ENCODE data around the gene SLC9A7. TPM values are rescaled to one million over a fixed set of nuclear protein-coding genes. Genes with fewer than 3 reads are reported as not detected.

The SLC9A7 gene
- total RNA-seq, 1 donor from 2014 or later = 3.5 TPM

GRCh38 chrX:46637938-46638337, 121.0 kb downstream of the SLC9A7 start:
- no peaks in the 10 kb centered on the region for H4K20me1 ChIP-seq (ENCODE audit: low read depth)
- no peaks in the 10 kb centered on the region for H3F3A ChIP-seq (ENCODE audit: low read depth)
- Mint-ChIP-seq H3K27me3 (ENCODE audit: insufficient read depth, low read depth) (peaks cover 2% of the 10 kb centered on the region), H3K36me3 (peaks cover 2% of the 10 kb centered on the region), H3K27ac (no peak overlapping the region), H3K4me1 (no peaks in the 10 kb centered on the region), H3K4me3 (no peak overlapping the region), H3K9me3 (peaks cover 3% of the 10 kb centered on the region)
- no peaks in the 10 kb centered on the region for H3K27me3 ChIP-seq
- no peak for DNase-seq (ENCODE audit: low spot score)
- H3K36me3 ChIP-seq = no peaks in the 10 kb centered on the region
- no peaks in the 10 kb centered on the region for H3K4me1 ChIP-seq
- no peak overlapping the region for H3K9ac ChIP-seq
- H2AFZ ChIP-seq (replicated peaks) = no peak overlapping the region
- H3K79me2 ChIP-seq (ENCODE audit: low read depth) = no peaks in the 10 kb centered on the region
- H3K4me3 ChIP-seq = no peak overlapping the region
- H3K4me2 ChIP-seq = no peak overlapping the region
- H3K27ac ChIP-seq = no peak overlapping the region
- H3K9me3 ChIP-seq (ENCODE audit: low read depth) = no peaks in the 10 kb centered on the region
- TF ChIP-seq EZH2phosphoT487 (IDR thresholded peaks at IDR 0.05) = no peak
- TF ChIP-seq CTCF (IDR thresholded peaks at IDR 0.05) = no peak
- TF ChIP-seq EZH2 (IDR thresholded peaks at IDR 0.05) = no peak

- DNase-seq (ENCODE audit: low spot score) = no peak
- H3K27me3 Mint-ChIP-seq (ENCODE audit: insufficient read depth, low read depth) = peaks cover 9% of the 10 kb centered on the region
- H3K9me3 Mint-ChIP-seq = peaks cover 6% of the 10 kb centered on the region
- no peak overlapping the region for H3K9ac ChIP-seq
- no peaks in the 10 kb centered on the region for H3K4me1 ChIP-seq
- H3K4me2 ChIP-seq = no peak overlapping the region
- H3K36me3 ChIP-seq = no peaks in the 10 kb centered on the region
- H3F3A ChIP-seq (ENCODE audit: low read depth) = no peaks in the 10 kb centered on the region
- no peaks in the 10 kb centered on the region for H3K4me1 Mint-ChIP-seq
- no peaks in the 10 kb centered on the region for H3K9me3 ChIP-seq (ENCODE audit: low read depth)
- H2AFZ ChIP-seq (replicated peaks) = no peak overlapping the region
- H3K36me3 Mint-ChIP-seq = peaks cover 2% of the 10 kb centered on the region
- no peaks in the 10 kb centered on the region for H3K27me3 ChIP-seq
- TF ChIP-seq EZH2phosphoT487 (IDR thresholded peaks at IDR 0.05) (no peak), EZH2 (IDR thresholded peaks at IDR 0.05) (no peak), CTCF (IDR thresholded peaks at IDR 0.05) (no peak)
- H3K27ac ChIP-seq = no peak overlapping the region
- H3K79me2 ChIP-seq (ENCODE audit: low read depth) = no peaks in the 10 kb centered on the region
- H3K4me3 ChIP-seq = no peak overlapping the region
- no peak overlapping the region for H3K27ac Mint-ChIP-seq
- H3K4me3 Mint-ChIP-seq = no peak overlapping the region
- no peaks in the 10 kb centered on the region for H4K20me1 ChIP-seq (ENCODE audit: low read depth)
Measured at GRCh38 chrX:46636223-46636622, 122.7 kb downstream of the SLC9A7 start.

GRCh38 chrX:46635186-46635585, 123.7 kb downstream of the SLC9A7 start:
- H3K9me3 Mint-ChIP-seq = peaks cover 8% of the 10 kb centered on the region
- Histone ChIP-seq H3K4me2 (no peak overlapping the region), H3K36me3 (no peaks in the 10 kb centered on the region), H3K27me3 (no peaks in the 10 kb centered on the region), H3K9ac (no peak overlapping the region), H2AFZ (replicated peaks) (no peak overlapping the region), H3K9me3 (ENCODE audit: low read depth) (no peaks in the 10 kb centered on the region), H3K79me2 (ENCODE audit: low read depth) (no peaks in the 10 kb centered on the region), H3F3A (ENCODE audit: low read depth) (no peaks in the 10 kb centered on the region), H4K20me1 (ENCODE audit: low read depth) (no peaks in the 10 kb centered on the region), H3K4me3 (no peak overlapping the region), H3K27ac (no peak overlapping the region), H3K4me1 (no peaks in the 10 kb centered on the region)
- H3K36me3 Mint-ChIP-seq = peaks cover 2% of the 10 kb centered on the region
- H3K27me3 Mint-ChIP-seq (ENCODE audit: insufficient read depth, low read depth) = peaks cover 9% of the 10 kb centered on the region
- H3K27ac Mint-ChIP-seq = no peak overlapping the region
- no peaks in the 10 kb centered on the region for H3K4me1 Mint-ChIP-seq
- no peak for TF ChIP-seq CTCF (IDR thresholded peaks at IDR 0.05)
- TF ChIP-seq EZH2 (IDR thresholded peaks at IDR 0.05) = no peak
- no peak for TF ChIP-seq EZH2phosphoT487 (IDR thresholded peaks at IDR 0.05)
- no peak overlapping the region for H3K4me3 Mint-ChIP-seq
- DNase-seq (ENCODE audit: low spot score) = no peak

Data from neural progenitor cell (in vitro differentiated cells).